HG03575 (cell line): ENCODE results near the gene CORO2A.
"Not testable (repeated sequence)": the region's sequence is repeated elsewhere in the genome, so short reads cannot be mapped to it uniquely, and the experiment has no call there.

Experiments
- ATAC-seq: cut with Tn5 transposase; IDR thresholded peaks from one replicate; pipeline ENCODE4 v1.9.1; 2021; ENCODE audit not compliant: unreplicated experiment, insufficient number of reproducible peaks, low FRiP score; ENCODE audit errors: extremely low read depth

The CORO2A gene

DNA sequence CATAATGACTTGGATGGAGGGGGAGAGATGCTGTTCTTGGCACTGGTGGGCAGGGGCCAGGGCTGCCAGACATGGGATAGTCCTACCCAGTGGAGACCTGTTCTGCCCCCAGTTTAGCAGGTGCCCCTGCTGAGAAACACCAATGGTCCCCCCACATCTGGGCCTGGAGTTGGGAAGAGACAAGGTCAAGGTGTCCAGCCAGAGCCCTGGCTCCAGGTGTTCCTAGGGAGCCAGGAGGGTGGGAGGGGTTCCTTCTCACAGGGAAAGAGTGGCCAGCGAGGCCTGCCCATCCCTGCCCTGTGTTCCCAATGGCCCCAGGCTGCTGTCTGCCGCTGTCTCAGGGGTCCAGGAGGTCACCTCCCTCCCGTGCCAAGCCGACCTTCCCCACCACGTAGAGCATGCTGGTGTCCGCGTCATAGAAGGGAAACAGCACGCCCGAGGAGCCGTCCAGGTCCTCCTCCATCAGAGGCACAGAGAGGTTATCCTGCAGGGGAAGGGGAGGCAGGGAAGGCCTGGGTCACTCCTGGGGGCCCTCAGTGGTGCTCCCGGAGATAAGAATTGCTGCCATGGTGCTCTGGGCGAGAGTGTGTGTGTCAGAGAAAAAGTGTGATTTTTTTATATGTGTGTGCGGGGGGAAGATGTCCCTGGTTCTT, 61.7 kb downstream of the CORO2A start:
- no peak for ATAC-seq

DNA sequence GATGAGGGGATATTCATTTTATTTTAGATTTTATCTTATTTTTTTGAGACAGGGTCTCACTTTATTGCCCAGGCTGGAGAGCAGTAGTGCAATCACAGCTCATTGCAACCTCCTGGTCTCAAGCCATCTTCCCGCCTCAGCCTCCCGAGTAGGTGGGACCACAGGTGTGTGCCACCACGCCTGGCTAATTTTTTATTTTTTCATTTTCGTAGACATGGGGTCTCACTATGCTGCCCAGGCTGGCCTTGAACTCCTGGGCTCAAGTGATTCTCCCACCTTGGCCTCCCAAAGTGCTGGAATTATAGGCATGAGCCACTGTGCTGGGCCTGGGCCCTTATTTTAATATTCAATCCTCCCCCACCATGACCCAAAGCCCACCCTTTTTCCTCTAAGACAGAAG, 62.4 kb downstream of the CORO2A start:
- ATAC-seq = not testable (repeated sequence)

DNA sequence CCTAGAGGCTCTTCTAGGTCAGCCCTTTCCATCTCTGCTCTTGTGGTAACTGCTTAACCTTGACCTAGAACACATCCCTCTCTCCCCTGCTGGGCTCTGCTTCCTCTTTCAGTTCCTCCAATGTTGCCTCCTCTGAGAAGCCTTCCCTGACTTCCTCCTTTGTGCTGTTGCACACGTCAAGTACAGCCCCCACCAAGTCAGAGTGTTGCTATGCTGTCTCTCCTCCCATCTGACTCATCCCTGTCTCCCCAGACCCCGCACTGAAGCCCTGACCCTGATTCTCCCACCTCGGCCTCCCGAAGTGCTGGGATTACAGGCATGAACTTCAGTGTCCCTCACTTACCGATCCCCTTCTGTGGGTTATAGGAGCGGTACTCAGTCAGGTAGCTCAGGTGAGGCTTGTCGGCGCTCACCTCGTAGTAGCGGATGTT, 63.0 kb downstream of the CORO2A start:
- ATAC-seq = peak; percentile 51

DNA sequence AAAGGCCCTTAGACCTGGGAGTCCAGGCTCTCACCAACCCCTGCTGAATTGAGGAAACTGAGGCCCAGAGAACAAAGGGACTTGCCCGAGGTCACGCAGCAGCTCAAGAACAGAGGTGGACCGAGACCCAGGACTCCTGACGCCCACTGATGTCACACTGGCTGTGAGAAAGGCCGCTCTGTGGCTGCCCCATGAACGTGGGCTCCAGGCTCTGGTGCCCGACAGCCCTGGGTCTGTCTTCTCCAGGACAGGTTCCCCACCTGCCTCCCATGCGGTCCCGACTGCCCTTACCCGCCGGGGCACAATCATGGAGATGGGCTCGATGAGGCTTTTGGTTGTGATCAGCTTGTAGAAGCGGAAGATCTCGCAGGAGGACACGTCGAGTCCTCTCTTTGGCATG, 64.1 kb downstream of the CORO2A start:
- ATAC-seq = no peak

DNA sequence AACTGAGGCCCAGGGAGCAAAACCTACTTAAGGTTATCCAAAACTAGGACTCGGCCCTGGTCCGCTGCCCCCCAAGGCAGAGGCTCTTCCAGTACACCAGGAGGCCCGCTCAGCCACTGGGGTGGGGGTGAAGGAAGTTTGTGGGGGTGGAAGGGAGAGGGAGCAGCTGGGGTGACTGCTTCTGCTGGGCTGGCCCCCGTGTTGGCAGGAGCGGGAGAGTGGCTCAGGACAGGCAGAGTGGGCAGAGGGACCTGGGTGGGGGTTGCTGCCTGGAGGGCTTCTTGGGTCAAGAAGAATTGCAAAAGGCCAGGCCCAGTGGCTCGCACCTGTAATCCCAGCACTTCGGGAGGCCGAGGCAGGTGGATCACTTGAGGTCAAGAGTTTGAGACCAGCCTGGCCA, 65.2 kb downstream of the CORO2A start:
- ATAC-seq = no peak

DNA sequence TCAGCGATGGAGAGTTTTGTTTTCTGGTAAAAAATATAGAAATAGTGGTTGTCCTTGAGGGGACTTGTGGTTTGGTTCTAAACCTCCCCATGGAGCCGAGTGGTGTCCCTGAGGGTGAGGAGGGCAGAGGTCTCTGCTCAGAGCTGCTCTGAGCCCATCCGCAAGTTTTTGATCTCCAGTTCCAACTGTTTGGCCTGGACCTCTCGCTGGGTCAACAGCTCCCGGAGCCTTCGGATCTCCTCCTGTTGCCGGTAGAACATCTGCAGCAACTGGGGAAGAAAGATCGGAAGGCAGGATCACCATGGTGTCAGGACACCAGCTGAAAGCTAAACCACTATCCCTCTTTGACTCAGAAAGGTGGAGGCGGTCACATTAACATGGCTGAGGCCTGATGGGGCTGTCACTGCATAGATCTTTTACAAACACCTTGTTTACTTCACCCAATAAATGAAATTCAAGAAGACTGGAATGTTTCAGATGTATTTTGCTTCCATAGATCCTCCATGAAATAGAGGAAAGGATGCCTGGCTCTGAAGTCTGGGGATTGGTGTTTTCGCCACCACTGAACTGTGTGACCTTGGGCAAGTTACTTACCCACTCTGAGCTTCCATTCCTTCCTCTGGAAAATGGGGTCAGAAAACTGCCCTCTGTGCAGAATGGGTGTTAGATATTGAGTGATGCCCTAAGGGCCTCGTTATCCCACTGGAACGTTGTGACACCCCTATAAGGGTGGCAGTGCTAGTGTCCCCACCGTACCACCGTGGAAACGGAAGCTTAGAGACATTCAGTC, 67.6 kb downstream of the CORO2A start:
- no peak for ATAC-seq

DNA sequence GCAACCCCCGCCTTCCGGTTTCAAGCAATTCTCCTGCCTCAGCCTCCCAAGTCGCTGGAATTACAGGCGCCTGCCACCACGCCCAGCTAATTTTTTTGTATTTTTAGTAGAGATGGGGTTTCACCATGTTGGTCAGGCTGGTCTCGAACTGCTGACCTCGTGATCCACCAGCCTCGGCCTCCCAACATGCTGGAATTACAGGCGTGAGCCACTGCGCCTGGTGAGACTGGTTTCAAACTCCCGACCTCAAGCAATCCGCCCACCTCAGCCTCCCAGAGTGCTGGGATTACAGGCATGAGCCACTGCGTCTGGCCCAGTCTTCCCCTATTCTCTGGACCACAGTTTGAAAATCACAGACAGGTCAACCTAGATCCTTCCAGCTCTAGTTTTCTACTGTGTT, 68.3 kb downstream of the CORO2A start:
- ATAC-seq = not testable (repeated sequence)

DNA sequence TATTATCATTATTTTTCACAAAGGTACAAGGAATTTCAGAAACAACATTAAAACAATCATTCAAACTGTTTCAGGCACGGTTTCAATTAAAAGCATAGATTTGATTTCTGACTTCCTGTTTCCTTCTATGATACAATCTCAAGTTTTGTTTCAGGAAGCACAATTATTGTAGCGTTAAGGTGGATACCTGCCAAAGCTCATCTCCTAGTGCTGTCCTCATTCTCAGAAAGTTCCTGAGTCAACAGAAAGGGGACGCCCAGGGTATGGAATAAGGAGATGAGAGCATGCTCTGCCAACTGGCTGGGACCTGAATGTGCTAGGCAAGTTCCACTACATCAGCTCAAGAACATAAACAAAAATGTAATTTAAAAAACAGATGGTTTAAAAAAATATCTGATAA, 71.4 kb downstream of the CORO2A start:
- ATAC-seq = no peak

DNA sequence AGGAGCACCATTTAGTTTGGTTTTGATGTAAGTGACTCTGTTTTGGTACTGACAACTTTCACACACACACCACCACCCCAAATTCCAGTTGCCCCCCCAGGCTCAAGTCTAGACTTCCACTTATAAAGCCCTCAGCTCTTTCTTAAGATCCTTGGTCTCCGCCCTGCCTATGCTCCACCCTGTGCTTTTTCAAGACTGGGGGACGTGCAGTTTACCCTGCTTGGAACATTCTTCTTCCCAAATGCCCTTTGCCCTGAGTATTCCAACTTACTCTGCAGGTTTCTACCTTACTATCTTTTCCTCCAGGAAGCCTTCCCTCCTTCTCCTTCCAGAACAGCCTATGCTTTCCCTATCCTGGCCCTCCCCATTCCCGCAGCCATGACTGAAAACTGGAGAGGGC, 72.0 kb downstream of the CORO2A start:
- no peak for ATAC-seq

DNA sequence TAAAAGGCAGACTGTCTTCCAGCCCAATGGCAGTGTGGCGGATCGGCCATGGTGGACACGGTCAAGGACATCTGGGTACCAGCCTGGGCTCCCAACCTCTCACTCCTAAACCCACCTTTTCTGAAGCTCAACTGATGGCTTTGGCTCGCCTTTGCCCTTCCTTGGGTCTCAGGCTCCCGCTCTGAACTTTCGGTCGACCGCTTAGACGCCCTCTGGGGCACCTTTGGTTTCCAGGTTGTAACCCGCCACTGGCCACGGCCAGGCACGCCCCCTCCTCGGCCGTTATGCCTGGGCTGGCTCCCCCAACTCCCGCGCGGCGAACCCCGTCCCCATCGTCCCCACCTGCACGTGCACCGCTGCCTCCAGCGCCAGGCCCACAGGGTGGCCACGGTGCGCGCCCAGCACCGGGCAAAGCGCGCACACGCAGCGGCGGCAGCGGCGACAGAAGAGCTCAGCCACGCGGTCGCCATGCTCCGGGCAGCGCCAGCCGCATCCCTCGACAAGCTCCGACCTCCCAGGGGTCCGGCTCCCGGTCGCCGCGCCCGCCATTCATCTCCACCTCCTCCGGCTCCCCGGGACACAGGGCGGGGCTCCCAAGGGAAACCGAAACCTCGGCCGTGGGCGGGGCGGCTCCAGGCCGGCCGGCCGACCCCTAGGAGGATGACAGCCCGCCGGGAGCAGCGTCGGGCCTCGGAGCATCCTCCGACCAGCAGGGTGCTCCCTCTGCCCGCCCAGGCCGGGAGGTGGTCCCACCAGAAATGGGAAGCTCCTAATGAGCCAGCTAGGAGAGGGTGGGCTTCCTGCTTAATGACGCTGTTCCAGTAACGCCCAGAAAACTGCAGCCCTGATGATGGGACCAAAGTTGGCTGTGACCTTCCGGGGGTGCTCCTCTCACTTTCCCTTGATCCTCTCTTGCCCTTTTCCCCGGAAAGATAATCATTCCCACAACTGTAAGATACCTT, 73.5 kb downstream of the CORO2A start, which contains the start of gene TRIM14:
Gene TRIM14, minus strand, starts transcription at position 583 of the 962 bp plus-strand sequence. Its CDS starts 34 bp downstream, at position 549.
- no peak for ATAC-seq

DNA sequence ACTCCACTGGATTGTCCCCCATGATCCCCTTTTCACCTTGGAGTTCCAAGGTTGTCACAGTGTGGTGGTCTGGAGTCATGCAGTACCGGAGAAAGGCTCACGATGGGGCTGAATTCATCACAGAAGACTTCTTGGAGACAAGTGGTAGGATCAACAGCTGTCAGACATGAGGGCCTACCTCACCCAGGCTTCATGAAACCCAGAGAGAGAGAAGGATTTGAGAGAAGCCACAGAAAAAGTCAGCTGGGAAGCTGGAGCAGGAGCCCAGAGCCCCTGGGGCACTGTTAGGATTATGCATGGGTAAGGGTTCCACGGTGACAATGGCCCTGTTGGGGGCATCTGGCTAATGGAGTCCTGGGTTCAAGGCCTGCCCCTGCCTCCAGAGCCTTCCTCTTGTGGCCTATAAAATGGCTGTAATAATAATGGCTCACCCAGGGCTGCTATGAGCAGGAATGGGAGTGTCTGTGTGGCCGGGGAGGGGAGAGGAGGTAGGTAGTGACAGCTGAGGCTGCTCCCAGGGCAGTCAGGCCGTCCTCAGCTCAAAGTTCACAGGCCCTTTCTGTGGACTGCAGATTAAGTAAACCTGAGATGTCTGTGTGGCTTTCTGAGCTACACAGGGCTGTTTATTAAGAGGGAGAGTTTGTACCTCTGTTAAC, 74.3 kb downstream of the CORO2A start:
- no peak for ATAC-seq

DNA sequence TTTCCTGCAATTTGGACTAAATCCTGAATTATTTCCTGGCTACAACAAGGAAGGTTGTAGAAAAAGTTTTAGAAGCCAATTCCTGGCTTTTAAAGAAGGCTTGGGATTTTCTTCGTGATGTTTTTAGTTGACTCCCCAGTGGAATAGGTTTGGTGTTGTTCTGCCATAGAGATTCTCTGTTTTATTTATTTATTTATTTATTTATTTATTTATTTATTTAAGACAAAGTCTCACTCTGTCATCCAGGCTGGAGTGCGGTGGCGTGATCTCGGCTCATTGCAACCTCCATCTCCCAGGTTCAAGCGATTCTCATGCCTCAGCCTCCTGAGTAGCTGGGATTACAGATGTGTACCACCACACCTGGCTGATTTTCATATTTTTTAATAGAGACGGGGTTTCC, 75.3 kb downstream of the CORO2A start:
- ATAC-seq = not testable (repeated sequence)

DNA sequence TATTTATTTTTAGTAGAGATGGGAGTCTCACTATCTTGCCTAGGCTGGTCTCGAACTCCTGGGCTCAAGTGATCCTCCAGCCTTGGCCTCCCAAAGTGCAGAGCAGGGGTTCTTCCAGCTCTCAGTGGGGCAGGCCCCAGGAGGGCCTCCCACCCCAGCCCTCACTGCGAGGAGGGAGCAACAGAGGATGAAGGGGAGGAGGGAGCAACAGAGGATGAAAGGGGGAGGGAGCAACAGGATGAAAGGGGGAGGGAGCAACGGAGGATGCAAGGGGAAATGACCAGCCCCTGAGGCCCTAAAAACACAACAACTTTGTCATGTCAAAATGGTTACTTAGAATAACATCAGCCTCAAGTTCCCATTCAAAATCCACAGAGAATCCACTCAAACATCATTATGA, 83.4 kb downstream of the CORO2A start:
- no peak for ATAC-seq

DNA sequence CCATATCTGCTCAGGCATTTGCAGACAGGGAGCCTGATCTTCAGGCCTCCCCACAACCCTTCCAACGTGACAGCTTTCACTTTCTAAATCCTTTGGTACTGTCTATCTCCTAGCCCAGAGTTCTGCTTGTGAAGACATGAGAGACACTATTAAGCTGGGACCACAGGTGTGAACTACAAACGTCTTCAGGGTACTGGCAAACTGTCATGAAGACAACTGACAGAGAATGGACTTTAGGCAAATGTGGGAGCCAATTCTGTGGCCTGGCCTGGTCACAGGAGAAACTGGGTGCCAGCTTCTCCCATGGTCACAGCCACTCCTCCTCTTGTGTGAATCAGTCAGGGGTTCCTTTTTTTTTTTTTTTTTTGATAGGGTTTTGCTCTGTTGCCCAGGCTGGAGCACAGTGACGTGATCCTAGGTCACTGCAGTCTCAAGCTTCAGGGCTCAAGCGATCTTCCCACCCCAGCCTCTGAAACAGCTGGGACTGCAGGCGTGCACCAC, 83.9 kb downstream of the CORO2A start:
- ATAC-seq = peak; percentile 41

DNA sequence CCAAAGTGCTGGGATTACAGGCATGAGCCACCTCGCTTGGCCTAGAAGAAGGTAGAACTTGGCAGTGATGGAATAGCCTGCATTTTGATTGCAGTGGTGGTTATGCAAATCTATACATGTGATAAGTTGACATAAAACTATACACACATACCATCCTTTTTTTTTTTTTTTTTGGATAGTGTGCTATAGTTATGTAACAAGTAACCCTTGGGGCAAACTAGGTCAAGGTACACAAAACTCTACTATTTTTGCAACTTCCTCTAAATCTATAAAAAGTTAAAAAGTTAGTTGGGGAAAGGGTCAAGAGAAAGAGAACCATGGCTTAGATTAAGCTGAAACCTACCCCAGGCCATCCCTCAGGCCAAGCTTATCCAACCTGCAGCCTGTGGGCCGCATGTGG, 84.5 kb downstream of the CORO2A start:
- no peak for ATAC-seq

DNA sequence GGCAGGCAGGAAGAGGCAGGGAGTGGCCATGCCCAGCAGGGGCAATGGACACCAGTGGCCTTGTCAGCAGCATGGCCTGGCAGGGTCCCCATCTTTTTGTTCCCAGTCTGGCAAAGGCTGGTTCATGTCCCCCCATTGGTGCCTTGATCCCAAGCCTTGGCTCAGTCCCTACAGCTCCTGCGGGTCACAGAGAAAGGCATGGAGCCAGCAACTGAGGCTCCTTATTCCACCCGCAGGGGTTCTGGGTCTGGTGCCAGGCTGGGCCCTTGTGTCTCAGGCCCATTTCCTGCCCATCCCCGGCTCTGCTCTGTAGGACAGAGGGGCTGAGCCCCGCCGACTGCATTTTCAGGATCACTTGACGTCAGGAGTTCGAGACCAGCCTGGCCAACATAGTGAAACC, 87.4 kb downstream of the CORO2A start:
- ATAC-seq = no peak

DNA sequence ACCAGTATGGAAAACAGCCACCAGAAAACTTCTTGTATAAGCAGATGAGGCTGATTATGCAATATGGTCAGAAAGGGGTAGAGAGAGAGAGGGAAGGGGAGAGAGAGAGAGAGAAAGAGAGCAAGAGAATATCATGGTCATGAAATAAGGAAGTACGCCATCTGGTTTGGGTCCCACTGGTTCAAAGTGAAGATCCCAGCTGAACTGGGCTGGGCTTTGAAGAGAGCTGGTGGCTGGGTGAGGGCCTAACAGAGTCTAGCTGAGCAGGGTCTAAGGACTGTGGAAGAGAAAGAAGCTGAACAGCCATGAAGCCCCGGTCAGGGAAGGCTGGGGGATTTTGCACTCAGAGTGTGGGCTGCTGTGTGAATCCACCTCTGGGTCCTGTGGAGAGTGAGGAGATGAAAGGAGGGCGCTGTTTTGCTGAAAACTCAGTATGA, 88.0 kb downstream of the CORO2A start:
- no peak for ATAC-seq

DNA sequence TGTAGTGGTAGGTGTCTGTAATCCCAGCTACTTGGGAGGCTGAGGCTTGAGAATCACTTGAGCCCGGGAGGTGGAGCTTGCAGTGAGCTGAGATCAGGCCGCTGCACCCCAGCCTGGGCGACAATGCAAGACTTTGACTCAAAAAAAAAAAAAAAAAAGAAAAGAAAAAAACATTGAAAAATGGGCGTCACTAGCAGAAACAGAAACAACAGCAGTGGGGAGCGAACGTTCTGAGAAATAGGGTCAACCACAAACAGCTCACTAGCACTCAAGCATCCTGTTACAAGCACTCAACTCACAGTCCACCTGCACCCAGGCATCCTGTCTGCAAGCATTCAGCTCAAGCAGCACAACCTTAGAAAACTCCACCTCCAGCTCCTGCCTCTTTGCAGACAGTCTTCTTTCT, 90.6 kb downstream of the CORO2A start:
- ATAC-seq = peak; percentile 95

DNA sequence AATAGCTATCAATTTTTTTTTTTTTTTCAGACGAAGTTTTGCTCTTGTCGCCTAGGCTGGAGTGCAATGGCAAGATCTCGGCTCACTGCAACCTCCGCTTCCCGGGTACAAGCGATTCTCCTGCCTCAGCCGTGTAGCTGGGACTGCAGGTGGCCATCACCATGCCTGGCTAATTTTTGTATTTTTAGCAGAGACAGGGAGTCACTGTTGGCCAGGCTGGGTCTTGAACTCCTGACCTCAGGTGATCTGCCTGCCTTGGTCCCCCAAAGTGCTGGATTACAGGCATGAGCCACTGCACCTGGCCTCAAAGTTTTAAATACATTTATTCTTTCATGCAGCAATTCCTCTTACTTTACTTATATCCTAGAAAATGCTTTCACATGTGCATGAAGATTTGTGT, 91.0 kb downstream of the CORO2A start:
- no peak for ATAC-seq
